ENCODE data around the gene ARL15. TPM values are rescaled to one million over a fixed set of nuclear protein-coding genes. Genes with fewer than 3 reads are reported as not detected.

Gene ARL15
- total and polyA plus RNA-seq, 2 of the 8 experiments (the other 6 are each of a cell fraction or from before 2014, with no cell fraction given): 9.9 to 21.2 TPM

DNA sequence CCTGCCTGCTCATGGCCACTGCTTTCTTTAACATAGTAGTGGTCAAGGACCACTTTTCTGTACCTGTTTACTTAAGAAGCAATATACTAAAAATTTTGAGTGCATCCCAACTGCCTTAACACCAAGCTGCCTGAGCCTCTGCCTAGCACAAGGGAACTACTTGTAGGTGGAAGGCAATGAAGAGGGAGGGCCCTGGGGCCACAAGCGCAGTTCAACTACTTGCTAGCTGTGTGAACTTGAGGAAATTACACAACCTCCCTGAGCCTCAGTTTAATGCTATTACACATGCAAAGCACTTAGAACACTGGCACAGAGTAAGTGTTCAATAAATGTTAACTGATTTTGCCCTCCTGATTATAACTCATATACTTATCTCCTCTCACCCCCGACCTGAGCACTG is 6.3 kb downstream of the ARL15 start (continued):
- TF ChIP-seq FOSL1 (IDR thresholded peaks at IDR 0.05; ENCODE audit: insufficient read depth, low read depth, low read length): no peak

Measured in H1 (cell line).